HEK293 (cell line): ENCODE measurements around the gene BACH2.
A peak's percentile ranks its signal among the peaks of the same experiment; 100 is the strongest.

Experiments
- CTCF ChIA-PET: fragments of 350-600 bp; formaldehyde crosslinking; extraction: SDS; loops from one replicate; lab custom pipeline; 2021; ENCODE audit warnings: antibody characterized with exemption; lab: Yijun Ruan, JAX
- POLR2A ChIA-PET: fragments of 300-600 bp; formaldehyde crosslinking; extraction: SDS; loops from one replicate; lab custom pipeline; 2020; ENCODE audit warnings: antibody characterized with exemption, inconsistent platforms; lab: Yijun Ruan, JAX
- H3K27ac ChIP-seq: fragments of 200-500 bp; sonication (Bioruptor generic); 2 replicates; pipeline ENCODE4 v1.5.1; 2014; ENCODE audit warnings: low read depth, low read length, control low read depth, inconsistent platforms; ENCODE audit errors: extremely low read depth
- H3K36me3 ChIP-seq, 2 experiments: fragments of 200-500 bp in 1 of 2; sonication (Bioruptor generic) in 1 of 2; 1 replicate in 1 of 2; 2 replicates in 1 of 2; pipeline ENCODE4 v1.5.1; 2014 to 2017; ENCODE audit warnings: inconsistent platforms in 2 of 2, low read length in 2 of 2; ENCODE audit not compliant: control insufficient read depth in 2 of 2, insufficient read depth in 1 of 2
- H3K4me1 ChIP-seq: fragments of 200-500 bp; sonication (Bioruptor generic); 2 replicates; pipeline ENCODE4 v1.5.1; 2014; ENCODE audit warnings: mild to moderate bottlenecking, low read length, inconsistent platforms; ENCODE audit not compliant: control insufficient read depth, insufficient read depth
- H3K4me3 ChIP-seq: 2 replicates; pipeline ENCODE4 v1.5.1; 2011; ENCODE audit warnings: low read depth, mild to moderate bottlenecking, control low read depth, low read length, moderate library complexity
- H3K9me3 ChIP-seq: fragments of 200-500 bp; sonication (Bioruptor generic); 2 replicates; pipeline ENCODE4 v1.5.1; 2014; ENCODE audit warnings: low read depth, low read length, inconsistent platforms; ENCODE audit not compliant: control insufficient read depth, insufficient read depth
- ATF2 ChIP-seq: fragments of 450-650 bp; formaldehyde crosslinking; IDR thresholded peaks from 2 replicates; pipeline ENCODE4 v1.5.1; 2016; ENCODE audit warnings: missing biosample characterization, missing genetic modification characterization, low read depth
- ELK4 ChIP-seq: IDR thresholded peaks from 2 replicates; pipeline ENCODE4 v1.6.1; 2011; ENCODE audit warnings: mild to moderate bottlenecking, low read depth, low read length, borderline replicate concordance
- GLI2 ChIP-seq: fragments of 450-650 bp; formaldehyde crosslinking; IDR thresholded peaks from 2 replicates; pipeline ENCODE4; 2017; ENCODE audit warnings: missing biosample characterization, missing genetic modification characterization, low read depth, borderline replicate concordance
- HOXA7 ChIP-seq: sonication (generic); formaldehyde crosslinking; IDR thresholded peaks from 2 replicates; pipeline ENCODE4 v1.8.1; 2022; ENCODE audit warnings: missing genetic modification reagents, borderline replicate concordance
- HOXD13 ChIP-seq: sonication (generic); formaldehyde crosslinking; IDR thresholded peaks from 2 replicates; pipeline ENCODE4 v1.8.0; 2022; ENCODE audit warnings: missing genetic modification reagents, borderline replicate concordance
- MEIS1 ChIP-seq: sonication (generic); formaldehyde crosslinking; IDR thresholded peaks from 2 replicates; pipeline ENCODE4 v1.8.1; 2022; ENCODE audit warnings: missing genetic modification reagents, mild to moderate bottlenecking, borderline replicate concordance
- PBX3 ChIP-seq: sonication (generic); formaldehyde crosslinking; IDR thresholded peaks from 2 replicates; pipeline ENCODE4 v1.8.1; 2022; ENCODE audit warnings: mild to moderate bottlenecking, moderate library complexity, missing genetic modification reagents
- REST ChIP-seq: fragments of 450-650 bp; formaldehyde crosslinking; IDR thresholded peaks from 2 replicates; pipeline ENCODE4 v1.5.1; 2016; ENCODE audit warnings: missing biosample characterization, missing genetic modification characterization
- TRIM28 ChIP-seq: IDR thresholded peaks from 2 replicates; pipeline ENCODE4 v1.6.1; 2011; ENCODE audit warnings: low read length, control low read depth, borderline replicate concordance
- ZBTB8A ChIP-seq: fragments of 450-650 bp; formaldehyde crosslinking; IDR thresholded peaks from 2 replicates; pipeline ENCODE4 v1.5.1; 2016; ENCODE audit warnings: missing biosample characterization, missing genetic modification characterization
- ZNF10 ChIP-seq: fragments of 450-650 bp; formaldehyde crosslinking; IDR thresholded peaks from 2 replicates; pipeline ENCODE4 v1.5.1; 2017; ENCODE audit warnings: missing biosample characterization, missing genetic modification characterization
- ZNF132 ChIP-seq: fragments of 450-650 bp; formaldehyde crosslinking; IDR thresholded peaks from 2 replicates; pipeline ENCODE4 v1.5.1; 2017; ENCODE audit warnings: missing biosample characterization, missing genetic modification characterization, borderline replicate concordance
- ZNF157 ChIP-seq: fragments of 450-650 bp; formaldehyde crosslinking; IDR thresholded peaks from 2 replicates; pipeline ENCODE4 v1.5.1; 2016; ENCODE audit warnings: missing biosample characterization, missing genetic modification characterization
- ZNF211 ChIP-seq: fragments of 450-650 bp; formaldehyde crosslinking; IDR thresholded peaks from 2 replicates; pipeline ENCODE4 v1.5.1; 2016; ENCODE audit warnings: low read depth, missing biosample characterization, missing genetic modification characterization
- ZNF513 ChIP-seq: fragments of 450-650 bp; IDR thresholded peaks from 2 replicates; pipeline ENCODE4 v1.5.1; 2018; ENCODE audit warnings: missing biosample characterization, missing genetic modification characterization
- ZNF514 ChIP-seq: fragments of 450-650 bp; formaldehyde crosslinking; IDR thresholded peaks from 2 replicates; pipeline ENCODE4 v1.5.1; 2016; ENCODE audit warnings: missing biosample characterization, missing genetic modification characterization
- ZNF585B ChIP-seq: fragments of 450-650 bp; formaldehyde crosslinking; IDR thresholded peaks from 2 replicates; pipeline ENCODE4 v1.5.1; 2016; ENCODE audit warnings: missing biosample characterization, missing genetic modification characterization
- ZNF701 ChIP-seq: fragments of 450-650 bp; formaldehyde crosslinking; IDR thresholded peaks from 2 replicates; pipeline ENCODE4 v1.5.1; 2016; ENCODE audit warnings: missing biosample characterization, missing genetic modification characterization
- ZNF707 ChIP-seq: fragments of 450-650 bp; formaldehyde crosslinking; IDR thresholded peaks from 2 replicates; pipeline ENCODE4 v1.5.1; 2016; ENCODE audit warnings: missing biosample characterization, missing genetic modification characterization
- ZNF785 ChIP-seq: fragments of 450-650 bp; formaldehyde crosslinking; IDR thresholded peaks from 2 replicates; pipeline ENCODE4 v1.5.1; 2016; ENCODE audit warnings: missing biosample characterization, missing genetic modification characterization
- ZNF791 ChIP-seq: fragments of 450-650 bp; formaldehyde crosslinking; IDR thresholded peaks from 2 replicates; pipeline ENCODE4 v1.5.1; 2016; ENCODE audit warnings: missing biosample characterization, missing genetic modification characterization
- ZNF830 ChIP-seq: fragments of 450-650 bp; IDR thresholded peaks from 2 replicates; pipeline ENCODE4 v1.5.0; 2018; ENCODE audit warnings: missing biosample characterization, missing genetic modification characterization, low read depth, mild to moderate bottlenecking, moderate library complexity
- ZSCAN30 ChIP-seq: fragments of 450-650 bp; IDR thresholded peaks from 2 replicates; pipeline ENCODE4 v1.5.1; 2018; ENCODE audit warnings: missing biosample characterization, mild to moderate bottlenecking, missing genetic modification characterization, moderate library complexity
- ZXDB ChIP-seq: fragments of 450-650 bp; formaldehyde crosslinking; IDR thresholded peaks from 2 replicates; pipeline ENCODE4 v1.5.1; 2016; ENCODE audit warnings: missing biosample characterization, missing genetic modification characterization

Gene BACH2

GRCh38 chr6:89895276-89895874, 401.3 kb downstream of the BACH2 start:
- H3K36me3 ChIP-seq: no peaks in the 10 kb centered on the region
- no peaks in the 10 kb centered on the region for H3K9me3 ChIP-seq
- H3K4me1 ChIP-seq: no peaks in the 10 kb centered on the region
- TF ChIP-seq HOXA7 (CRISPR knock-in tag) (peak; percentile 71; the same call in 1 of the 2 replicates), TRIM28 (peak; percentile 31; the same call in 1 of the 2 replicates), PBX3 (CRISPR knock-in tag) (peak; percentile 89; the same call in 1 of the 2 replicates), ELK4 (no peak), REST (tag by site-specific recombination) (peak; percentile 99), MEIS1 (CRISPR knock-in tag) (0 out of 2 replicates have a peak, but pooled peaks have one; percentile 37)
- no peak overlapping the region for H3K4me3 ChIP-seq
- no peak overlapping the region for H3K27ac ChIP-seq
- ChIA-PET CTCF (interaction anchor here (0.8 kb wide), 1 partner anchor 21 kb away, joined by 3 read pairs; no protein-coding TSS in a partner anchor), POLR2A (interaction anchor here (1.0 kb wide), 1 partner anchor 76 kb away, joined by 3 read pairs; the partner anchor contains the start of gene MDN1)

- H3K27ac ChIP-seq: no peak within 1 kb of the TSS
- ChIA-PET POLR2A (no interaction called here), CTCF (no interaction called here)
- H3K9me3 ChIP-seq: no peaks in the 10 kb centered on the region
- H3K36me3 ChIP-seq: no peaks in the 10 kb centered on the region
- H3K4me3 ChIP-seq: no peak within 1 kb of the TSS
- TF ChIP-seq ZNF707 (tag by site-specific recombination) (no peak), ZNF514 (tag by site-specific recombination) (no peak), GLI2 (tag by site-specific recombination) (no peak), ZNF132 (tag by site-specific recombination) (no peak), ZNF10 (tag by site-specific recombination) (no peak), ZBTB8A (tag by site-specific recombination) (no peak), ZNF157 (no peak), ZNF701 (tag by site-specific recombination) (no peak), ZNF585B (tag by site-specific recombination) (no peak), ZNF211 (tag by site-specific recombination) (no peak), ZNF785 (no peak), ZNF791 (tag by site-specific recombination) (no peak), ZNF830 (tag by site-specific recombination) (no peak), HOXD13 (CRISPR knock-in tag) (no peak), ZXDB (tag by site-specific recombination) (no peak), ZNF513 (tag by site-specific recombination) (no peak), ATF2 (tag by site-specific recombination) (no peak), ZSCAN30 (tag by site-specific recombination) (no peak)
- no peaks in the 10 kb centered on the region for H3K4me1 ChIP-seq
Measured at GRCh38 chr6:89894169-89894568, 402.5 kb downstream of the BACH2 start, which contains the start of gene GJA10. TSS of gene GJA10 (plus strand) at chr6:89894469. CDS start at chr6:89894469, 0 bp downstream.
